ENCODE measurements around the gene KCND2. TPM values are rescaled to one million over a fixed set of nuclear protein-coding genes. Genes with fewer than 3 reads are reported as not detected.

The KCND2 gene
- total RNA-seq, 1 donor from 2014 or later: 0.17 TPM

DNA sequence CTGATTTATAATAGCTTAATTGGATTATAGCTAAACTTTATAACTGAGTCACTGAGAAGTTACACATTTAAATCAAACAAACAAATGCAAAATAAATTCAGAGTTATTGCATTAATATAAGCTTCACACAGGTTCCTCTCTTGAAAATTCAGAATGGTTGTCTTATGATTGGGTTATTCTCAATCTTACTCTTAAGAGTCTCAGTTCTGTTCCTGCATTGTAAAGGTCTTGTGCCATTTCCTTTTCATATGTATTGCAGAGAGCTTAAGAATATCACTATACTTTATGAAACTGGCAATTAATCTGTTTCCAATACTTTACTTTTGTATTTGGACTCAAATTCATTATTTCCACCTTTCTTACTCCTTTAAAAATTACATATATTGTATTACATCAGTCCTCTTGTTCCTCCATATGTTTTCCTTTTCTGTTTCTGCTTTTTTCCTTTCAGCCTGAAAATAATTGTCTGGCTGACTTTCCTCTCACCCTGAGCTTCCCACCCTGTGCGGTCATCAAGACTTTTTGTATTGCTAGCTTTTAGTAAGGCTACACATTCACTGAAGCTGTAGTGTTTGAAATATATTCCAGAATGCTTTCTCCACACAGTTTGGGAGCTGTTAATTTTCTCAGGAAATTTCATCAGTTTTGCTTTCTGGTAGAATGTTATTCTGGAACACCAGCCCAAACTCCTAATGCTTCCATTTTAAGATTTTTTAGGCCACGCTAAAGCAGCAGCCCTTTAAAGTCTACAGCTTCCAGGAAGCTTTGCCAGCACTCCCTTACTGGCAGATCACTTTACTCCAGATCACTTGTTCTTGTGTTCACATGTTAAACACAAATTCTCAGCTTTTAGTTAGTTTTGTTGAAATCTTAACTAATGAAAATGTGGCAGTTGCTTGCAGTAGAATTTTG, 139.4 kb downstream of the KCND2 start:
- no peak for DNase-seq

DNA sequence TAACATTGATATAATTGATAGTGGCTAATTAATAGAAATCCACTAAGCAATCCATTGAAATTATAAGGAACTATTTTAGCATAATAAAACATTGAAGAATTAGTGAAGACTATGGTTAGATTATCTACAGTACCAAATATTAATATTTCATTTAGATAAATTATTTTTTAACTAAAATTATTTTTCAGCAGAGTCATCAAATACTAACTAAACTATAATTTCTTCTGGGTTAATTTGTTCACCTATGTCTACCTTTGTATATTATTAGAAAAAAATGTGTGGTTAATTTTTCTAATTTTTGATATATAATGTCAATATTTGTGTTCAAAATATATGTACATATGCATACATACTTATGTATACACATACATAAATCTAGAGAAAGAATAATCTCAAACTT, 140.2 kb downstream of the KCND2 start:
- DNase-seq: no peak

DNA sequence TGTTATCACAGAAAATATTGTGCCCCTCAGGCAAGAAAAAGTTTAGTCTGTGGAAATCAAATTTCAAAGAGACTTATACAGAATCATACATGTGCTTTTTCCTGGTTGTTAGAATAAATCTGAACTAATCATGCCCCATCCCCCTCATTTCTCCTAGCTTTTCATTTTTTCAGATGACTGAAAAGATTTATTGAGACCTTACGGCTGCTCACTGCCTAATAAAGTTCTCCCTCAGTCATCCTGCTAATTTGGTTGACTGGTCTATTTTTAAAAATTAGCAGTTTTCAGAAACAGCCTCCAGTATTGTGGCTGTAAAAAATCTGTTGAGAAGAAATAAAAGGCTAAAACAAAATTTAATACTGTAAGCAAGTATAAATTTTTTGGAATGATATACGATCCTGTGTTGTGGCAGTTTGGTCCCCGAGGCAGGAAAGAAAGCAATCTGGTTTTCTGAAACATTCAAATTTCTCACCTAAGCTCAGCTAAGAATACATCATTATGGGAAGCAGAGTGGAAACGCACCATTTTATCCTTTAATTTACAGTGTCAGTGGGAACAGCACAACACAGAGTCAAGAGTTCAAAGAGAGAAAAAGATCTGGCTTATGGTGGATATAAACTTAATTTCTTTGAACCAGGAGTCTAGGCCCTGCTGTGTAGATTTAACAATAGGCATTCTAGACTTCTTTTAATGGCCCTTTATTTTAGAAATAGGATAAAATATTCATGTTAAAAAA, 144.4 kb downstream of the KCND2 start:
- DNase-seq: no peak

DNA sequence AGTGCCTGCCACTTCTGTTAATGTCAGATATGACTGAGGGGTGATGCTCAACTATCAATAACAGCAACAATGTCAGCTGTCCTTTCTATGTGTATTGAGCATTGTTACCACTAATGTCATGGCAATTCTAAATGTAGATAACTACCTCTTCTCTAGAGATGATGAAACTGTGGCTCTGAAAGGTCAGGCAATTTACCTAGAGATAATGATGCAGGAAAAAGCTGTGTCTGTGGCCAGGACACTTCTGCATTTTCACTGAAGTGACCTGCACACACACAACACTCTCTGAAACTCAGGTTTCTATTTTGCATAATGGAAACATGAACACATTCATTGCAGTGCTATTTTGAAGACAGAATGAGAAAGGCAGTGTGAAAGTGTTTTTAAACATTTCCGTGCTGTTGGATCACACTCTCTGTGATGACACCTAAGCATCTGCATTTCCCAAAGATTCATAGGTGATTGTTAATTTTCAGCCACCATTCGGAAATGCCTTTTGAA, 148.2 kb downstream of the KCND2 start:
- no peak for DNase-seq

DNA sequence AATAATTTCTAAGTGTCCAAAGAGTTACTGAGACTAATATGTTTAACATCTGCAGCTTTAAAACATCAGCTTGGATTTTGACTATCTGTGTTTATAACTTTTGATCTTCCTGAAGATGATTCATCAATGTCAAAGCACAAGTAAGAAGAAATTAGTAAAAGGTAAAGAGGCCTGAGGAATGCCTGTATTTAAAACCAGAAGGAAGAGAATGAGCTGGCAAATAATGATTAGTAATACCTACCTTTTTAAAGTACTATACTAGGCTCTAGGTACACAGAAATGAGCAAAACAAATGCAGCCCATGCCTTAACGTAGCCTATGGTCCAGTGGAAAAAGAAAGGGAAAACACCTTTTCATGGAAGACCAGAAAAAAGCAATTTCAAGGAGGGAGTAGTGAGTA, 158.0 kb downstream of the KCND2 start:
- no peak for DNase-seq

DNA sequence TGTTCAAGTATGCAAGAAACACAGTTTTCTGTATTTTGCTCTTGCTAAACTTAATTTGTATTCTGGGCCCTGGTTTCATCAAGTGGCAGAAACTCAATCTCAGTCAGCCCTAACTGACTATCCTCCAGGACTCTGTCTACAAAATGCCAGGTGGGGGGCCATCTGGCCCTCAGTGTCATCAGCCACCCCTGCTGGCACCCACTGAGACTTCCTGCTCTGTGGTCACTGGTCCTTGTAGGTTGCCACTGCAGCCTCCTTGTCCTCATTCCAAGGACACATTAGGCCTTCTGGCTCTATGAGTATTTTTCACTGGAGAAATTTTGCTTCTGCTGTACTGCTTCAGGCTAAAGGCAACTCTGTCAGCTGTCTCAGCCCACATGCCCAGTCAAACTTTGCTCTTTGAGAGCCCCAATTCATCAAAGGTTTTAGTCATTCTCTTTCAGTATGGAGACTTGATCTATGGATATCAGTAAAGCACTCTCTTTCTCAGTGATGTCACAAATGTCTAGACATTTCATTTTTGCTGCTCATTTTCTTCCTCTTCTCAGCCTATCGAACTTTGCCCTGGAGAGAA, 163.6 kb downstream of the KCND2 start:
- DNase-seq: no peak

DNA sequence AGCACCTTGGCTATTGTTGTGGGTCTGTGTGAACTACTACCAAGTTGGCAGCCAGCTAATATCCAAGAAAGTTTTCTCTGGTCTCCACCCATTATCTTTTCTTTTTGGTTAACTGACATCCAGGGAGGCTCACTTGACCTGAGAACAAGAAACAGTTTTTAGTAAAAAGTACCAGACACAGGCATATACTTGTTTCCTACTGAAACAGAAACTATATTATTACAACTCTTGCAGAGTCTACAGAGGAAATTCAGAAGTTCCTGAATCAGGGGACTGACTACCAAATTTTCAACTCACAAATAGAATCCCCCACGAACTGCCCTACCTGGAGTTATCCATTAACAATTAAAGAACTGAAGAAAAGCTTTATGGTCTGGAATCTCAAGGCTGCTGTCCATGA, 168.9 kb downstream of the KCND2 start:
- DNase-seq: no peak

DNA sequence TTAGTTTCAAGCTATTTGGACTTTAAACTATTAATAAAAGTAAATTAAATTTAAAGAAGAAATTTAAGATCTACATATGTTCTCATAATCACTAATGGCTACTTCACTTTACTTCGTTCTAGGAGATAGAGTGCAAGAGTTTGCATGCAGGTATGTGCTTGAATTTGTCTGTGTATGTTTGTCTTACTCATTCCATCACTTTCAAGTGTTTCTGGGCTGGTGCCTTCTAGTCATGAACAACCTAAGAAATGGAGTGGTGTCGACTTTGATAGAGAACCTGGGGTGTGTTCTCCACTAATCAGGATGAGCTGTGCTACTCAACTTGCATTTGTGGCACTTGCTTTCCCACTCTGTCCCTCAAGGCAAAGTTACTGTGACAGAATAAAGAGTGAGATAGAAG, 169.9 kb downstream of the KCND2 start:
- DNase-seq: no peak

DNA sequence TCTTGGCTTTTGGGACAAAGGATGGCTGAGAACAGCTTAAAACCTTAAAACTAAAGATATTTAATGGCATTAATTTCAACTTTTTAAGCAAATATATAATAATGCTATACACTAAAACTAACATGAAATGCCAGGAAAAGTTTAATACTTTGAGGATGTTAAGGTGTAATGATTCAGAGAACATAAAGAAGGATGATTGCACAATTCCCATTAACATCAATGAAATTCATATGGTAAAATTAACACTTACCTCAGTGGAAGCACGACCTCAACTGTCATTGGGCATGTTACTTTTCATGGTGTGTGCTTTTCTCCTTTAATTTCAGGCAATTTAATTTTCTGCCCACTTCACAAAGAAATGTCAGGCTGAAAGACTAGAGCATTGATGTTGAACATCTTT, 171.7 kb downstream of the KCND2 start:
- DNase-seq: no peak

DNA sequence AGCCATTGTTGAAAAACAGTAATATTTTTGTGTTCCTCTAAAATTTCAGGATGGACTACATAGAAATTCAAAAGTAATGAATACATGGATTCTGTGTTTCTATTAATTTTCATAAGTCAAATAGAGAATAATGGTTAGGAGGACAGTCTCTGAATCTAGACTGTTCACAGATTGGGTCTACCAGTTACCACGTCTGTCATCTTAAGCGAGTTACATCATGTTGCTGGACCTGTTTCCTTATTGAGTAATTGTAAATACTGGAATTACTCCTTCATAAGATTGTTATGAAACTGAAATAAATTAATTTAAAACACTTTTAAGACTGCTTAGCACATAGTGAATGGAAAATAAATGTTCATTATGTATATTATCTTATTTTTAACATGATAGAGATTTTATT, 172.3 kb downstream of the KCND2 start:
- DNase-seq: no peak

DNA sequence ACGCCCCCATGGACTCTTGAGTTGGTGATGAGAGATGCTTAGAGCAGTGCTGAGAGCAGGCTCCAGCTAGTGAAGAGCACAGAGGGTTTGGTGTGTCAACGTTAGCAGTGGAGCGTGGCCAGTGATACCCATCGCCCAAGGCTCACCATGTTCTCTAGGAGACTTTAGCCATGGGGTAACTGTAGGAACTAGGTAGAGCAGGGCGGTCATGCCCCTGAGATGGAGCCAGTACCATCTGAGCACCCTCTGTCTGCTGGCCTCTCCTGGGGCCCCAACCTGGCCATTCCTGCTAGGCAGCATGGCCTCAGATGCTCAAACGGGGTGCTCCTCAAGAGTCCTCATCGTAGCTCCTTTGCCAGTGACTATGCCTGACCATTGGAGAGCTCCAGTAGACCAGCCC, 179.7 kb downstream of the KCND2 start:
- DNase-seq: no peak

DNA sequence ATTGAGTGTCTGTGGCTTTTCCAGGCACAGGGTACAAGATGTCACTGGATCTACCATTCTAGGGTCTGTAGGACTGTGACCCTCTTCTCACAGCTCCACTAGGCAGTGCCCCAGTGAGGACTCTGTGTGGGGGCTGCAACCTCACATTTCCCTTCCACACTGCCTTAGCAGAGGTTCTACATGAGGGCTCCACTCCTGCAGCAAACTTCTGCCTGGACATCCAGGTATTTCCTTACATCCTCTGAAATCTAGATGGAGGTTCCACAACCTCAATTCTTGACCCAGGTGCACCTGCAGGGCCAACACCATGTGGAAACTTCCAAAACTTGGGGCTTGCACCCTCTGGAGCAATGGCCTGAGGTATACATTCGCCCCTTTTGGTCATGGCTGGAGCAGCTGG, 183.7 kb downstream of the KCND2 start:
- DNase-seq: no peak

DNA sequence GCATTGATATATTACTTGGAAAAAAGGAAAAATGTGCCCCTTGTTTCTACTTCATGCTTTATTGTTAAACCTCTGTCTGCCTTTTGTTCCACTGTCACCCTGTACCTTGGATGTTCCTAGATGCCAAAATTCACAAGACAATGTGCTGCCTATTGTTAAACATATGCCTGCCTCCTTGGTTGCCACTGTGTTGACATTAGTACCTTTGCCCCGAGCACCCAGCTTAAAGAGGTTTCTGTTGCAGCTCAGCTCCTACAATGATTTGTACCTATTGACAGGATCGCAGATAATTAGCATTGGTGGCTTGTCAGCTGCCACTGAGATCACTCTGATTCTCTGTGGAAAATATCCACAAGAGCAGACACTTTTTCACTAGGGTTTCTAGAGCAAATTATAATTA, 188.0 kb downstream of the KCND2 start:
- DNase-seq: no peak

DNA sequence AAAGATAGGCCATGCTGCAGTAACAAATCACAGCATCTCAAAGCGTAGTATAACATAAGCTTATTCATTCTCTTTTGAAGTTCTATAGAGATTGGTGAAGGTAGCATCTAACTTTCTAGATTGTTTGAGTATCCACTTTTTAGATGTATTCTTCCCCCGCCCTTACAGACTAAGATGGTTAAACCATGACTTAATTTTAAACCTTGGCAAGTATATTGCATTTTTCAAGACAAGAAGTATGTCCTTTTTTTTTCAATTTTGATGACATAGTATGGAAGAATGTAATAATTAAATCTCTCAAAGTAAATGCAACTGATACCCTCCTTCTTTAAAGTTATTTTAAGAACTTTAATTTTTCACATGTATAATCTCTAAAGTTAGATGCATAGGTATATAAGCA, 190.0 kb downstream of the KCND2 start:
- DNase-seq: no peak

DNA sequence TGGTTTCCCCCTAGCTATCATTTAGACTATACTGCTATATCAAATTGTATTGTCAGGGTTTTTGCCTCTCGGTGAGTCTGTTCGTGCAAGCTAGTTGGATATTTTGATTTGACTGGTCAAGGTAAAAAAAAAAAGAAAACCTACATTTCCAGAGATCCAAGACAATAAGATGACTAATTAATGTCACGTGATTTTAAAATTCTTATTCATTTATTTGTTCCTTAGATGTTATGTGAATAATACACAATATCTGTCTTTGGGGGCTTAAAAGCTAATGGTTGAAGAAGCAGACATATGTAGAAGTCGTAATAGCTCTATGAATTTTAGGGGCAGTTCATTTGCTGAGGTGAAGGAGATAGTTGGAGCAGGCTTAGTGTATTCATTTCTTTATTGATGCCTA, 191.1 kb downstream of the KCND2 start:
- DNase-seq: no peak

DNA sequence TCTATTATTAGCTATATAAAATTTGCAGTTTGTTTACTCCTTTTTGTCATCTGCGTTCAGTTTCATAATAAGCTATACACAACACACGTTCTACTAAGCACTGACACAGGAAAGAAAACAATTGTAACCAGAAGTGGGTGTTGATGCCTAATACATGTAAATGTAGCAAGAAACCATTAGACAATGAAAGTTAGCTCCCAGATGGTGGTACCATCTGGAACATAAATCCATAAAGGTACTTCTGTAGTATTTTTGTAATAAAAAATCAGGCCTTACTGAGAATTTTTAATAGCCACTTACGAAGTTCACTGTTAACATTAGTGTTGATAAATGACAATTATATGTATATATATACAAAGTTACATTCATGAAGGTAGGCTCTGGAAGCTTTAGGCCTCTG, 194.7 kb downstream of the KCND2 start:
- no peak for DNase-seq

DNA sequence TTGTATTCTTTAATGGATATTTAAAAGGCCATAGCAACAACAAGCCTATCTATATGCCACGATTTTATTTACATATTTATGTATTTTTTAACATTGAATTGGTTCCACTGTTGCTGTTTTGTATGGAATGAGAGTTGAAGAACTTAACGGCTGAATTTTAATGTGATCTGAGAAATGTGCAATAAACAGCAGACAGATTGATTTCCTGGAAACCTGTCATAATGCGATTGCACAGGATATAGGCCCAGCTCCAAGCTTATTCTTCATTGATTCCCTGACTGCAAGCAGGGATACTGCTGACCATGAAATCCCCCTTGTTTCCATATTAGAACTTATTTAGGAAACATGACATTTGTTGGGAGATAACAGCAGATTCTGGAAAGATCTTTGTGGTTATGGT, 195.6 kb downstream of the KCND2 start:
- no peak for DNase-seq

DNA sequence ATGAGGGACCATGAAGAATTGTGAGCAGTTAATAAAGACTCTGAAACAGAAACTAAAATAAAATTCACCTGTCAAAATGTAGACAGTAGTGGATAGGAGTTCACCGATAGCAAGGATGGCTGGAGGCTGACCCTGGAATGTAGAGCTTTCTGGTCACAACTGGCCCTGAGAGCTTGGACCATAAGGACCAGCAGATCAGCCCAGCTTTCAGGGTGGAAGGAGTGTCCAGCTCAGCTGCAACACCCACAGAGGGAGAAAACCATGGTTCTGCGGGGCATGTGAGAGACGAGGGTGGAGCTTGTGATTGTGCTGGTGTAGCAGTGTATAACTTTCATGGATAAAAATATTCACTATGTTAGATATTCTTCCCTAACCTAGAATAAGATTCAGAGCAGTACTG, 199.9 kb downstream of the KCND2 start:
- no peak for DNase-seq

DNA sequence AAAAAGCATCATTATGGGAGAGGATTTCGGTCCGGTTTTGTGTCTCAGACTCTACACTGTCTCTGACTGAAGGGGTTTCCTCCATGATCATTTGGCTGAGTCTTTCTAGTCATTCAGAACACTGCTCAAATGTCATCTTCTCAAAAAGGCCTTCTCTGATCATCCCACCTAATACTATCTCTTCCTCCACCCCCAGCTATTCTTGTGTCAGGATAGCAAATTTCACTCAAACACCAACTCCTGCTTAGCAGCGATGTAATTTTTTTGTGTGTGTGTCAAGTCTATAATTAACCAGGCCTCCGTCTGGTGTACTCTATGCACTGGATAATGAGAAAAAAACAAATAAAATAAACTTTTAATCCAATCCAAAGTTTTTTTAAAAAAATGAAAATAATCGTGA, 200.4 kb downstream of the KCND2 start:
- DNase-seq: no peak

DNA sequence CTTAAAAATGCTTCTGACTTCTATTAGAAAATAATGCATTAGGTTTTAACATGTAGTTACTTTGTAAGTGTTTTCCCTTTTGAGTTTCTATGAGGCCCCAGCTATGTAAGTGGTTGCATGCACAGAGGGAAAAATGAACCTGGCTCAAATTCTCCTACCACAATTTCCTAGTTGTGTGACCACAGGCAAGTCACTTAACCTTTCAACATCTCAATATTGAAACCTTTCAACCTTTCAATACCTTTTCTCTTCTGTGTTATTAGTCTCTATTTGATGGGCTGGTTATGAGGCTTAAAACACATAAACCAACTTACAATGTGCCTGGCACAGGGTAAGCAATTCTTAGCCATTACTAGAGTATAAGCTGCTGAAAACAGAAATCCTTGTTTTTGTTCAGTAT, 203.0 kb downstream of the KCND2 start:
- DNase-seq: no peak

DNA sequence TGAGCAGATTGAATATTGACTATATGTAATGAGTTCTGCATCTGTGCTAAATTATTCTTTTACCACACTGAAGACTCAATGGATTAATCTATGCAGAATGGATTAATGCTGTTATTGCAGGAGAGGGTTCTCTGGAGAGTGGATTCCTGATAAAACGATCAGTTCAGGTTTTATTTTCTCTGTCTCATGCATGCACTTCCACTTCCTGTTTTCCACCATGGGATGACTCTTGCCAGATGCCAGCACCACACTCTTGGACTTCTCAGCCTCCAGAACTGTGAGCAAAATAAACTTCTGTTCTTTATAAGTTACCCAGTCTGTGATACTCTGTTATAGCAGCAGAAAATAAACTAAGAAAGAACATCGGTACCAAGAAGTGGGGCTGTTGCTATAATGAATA, 207.5 kb downstream of the KCND2 start:
- DNase-seq: no peak

DNA sequence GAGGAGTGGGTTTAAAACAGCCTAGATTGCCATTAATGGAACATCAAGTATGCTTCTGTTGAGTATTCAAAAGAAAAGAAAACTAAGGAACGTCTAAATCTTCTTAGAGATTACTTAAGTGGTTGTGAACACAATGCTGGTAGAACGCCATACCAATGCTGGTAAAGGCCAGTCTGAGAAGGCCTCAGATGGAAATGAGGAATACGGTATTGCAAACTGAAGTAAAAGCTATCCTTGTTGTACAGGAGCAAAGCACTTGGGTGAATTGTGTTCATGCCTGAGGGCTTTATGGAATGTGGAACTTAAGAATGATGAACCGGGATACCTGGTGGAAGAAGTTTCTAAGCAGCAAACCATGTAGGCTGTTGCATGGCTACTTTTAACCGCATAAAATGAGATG, 208.0 kb downstream of the KCND2 start:
- no peak for DNase-seq

DNA sequence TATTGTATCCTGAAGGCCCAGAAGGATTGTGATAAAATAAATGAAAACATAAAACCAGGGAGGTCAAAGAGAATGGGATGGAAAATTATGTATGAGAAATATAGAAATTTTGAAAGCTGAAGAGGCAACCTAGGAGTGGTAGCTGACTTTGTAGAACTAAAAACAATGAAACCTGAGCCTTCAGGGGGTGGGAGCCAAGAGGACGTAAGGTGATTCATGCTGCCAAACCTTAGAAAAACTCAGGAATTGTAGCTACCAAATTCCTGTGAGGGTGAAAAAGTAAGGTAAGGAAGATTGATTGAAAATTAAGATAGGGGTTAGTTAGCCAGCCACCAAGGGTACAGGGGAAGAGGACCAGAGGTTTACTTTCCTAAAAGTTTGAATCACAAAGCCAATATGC, 213.2 kb downstream of the KCND2 start:
- no peak for DNase-seq

DNA sequence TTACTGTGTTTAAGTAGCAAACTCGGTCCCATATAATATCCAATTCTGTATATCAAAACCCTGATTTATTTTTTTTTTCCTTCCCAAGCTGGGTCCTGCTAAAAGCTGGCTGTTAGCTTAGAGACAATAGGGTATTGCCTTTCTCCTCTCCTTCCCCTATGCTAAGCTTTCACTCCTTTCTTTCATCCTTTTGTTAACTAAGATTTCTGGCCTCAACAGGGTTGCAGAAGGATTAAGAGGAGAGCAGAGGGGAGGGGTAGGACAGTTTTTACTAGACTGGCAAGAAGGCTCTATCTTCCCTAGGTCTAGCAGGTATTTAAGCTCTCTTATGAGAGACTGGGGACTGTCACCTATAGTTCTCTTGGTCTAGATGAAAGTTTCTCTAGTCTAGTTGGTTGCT, 229.2 kb downstream of the KCND2 start:
- no peak for DNase-seq

All from dermis blood vessel endothelial cell (primary cell).